ENCODE data around the gene ASTN2.
"Not testable (repeated sequence)": the region's sequence is repeated elsewhere in the genome, so short reads cannot be mapped to it uniquely, and the experiment has no call there.

Gene ASTN2

GRCh38 chr9:116952436-116952810, 462.4 kb downstream of the ASTN2 start:
- no peak for DNase-seq (ENCODE audit: low read depth)

GRCh38 chr9:116951588-116952435, 463.0 kb downstream of the ASTN2 start:
- DNase-seq (ENCODE audit: low read depth), result no peak

DNA sequence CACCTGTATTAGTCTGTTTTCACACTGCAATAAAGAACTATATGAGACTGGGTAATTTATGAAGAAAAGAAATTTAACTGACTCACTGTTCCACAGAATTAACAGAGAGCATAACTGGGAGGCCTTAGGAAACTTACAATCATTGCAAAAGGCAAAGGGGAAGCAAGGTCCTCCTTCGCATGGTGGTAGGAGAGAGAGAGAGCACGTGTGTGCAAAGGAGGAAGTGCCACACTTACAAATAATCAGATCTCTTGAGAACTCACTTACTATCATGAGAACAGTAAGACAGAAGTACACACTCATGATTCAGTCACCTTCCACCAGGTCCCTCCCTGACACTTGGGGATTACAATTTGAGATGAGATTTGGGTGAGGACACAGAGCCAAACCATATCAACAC, 469.0 kb downstream of the ASTN2 start:
- DNase-seq (ENCODE audit: low read depth), result no peak

DNA sequence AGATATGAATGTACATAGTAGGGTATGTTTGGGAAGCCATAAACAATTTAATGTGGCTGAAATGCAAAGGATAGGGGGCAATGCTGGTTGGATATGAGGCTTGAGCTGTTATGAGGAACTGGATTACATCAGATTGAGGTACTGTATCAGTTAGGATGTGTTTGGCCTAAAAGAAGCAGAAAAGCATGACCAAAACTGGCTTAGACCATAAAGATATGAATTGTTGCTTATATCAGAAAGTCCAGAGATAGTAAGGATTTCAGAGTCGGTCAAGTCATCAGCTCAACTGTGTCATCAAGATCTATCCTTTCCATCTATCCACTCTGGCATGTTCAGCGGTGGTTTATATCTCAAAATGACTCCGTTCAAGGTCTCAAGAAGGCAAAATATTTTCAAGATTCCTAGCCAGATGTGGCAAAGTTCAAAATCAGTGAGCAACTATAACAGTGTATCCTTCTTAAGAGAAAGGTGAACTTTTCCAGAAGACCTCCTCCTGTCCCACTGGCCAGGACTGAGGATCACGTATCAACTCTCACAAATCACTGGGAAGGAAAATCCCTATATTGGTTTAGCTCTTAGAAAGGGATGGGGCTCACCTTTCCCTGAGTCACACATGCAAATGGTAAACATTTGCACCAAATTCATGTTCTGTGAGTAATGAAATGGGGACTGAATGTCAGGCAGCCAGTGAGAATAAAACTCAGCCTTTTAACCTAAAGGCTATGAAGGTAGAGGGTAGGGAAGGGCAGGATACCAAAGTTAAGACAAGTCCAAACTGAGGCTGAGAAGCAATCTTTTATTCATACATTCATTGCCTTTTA, 469.9 kb downstream of the ASTN2 start:
- no peak for DNase-seq (ENCODE audit: low read depth)

DNA sequence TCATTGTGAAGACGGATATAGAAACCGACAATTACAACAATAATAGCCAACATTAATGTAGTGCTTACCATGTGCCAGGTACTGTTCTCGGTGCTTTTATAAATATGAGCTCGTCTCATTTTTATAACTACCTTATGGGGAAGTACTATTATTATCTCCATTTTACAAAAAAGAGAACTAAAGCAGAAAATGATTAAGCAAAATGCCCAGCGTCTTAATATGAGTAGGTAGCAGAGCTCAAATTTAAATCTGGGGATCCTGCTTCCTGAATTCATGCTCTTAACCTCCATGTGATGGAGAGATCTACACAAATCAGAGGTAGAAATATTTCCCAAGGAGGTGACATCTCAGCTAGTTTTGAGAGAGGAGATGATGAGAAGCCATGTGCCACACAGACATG, 470.9 kb downstream of the ASTN2 start:
- DNase-seq (ENCODE audit: low read depth), result no peak

- DNase-seq (ENCODE audit: low read depth), result no peak
Measured at GRCh38 chr9:116942593-116943061, 472.2 kb downstream of the ASTN2 start.

DNA sequence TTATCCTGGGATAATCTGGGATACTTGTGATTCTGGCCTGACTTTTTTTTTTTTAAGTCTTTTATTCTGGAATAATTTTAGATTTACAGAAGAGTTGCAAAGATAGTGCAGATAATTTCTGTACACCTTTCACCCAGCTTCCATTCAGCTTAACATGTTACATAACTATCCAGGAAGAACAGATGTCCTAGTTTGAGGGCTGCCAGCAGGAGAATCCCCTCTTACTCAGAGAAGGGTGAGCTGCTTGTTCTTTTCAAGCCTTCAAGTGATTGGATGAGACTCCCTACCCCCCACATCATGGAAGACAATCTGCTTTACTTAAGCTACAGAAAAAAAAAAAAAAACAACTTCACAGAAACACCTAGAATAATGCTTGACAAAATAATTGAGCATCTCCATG, 473.6 kb downstream of the ASTN2 start:
- no peak for DNase-seq (ENCODE audit: low read depth)

DNA sequence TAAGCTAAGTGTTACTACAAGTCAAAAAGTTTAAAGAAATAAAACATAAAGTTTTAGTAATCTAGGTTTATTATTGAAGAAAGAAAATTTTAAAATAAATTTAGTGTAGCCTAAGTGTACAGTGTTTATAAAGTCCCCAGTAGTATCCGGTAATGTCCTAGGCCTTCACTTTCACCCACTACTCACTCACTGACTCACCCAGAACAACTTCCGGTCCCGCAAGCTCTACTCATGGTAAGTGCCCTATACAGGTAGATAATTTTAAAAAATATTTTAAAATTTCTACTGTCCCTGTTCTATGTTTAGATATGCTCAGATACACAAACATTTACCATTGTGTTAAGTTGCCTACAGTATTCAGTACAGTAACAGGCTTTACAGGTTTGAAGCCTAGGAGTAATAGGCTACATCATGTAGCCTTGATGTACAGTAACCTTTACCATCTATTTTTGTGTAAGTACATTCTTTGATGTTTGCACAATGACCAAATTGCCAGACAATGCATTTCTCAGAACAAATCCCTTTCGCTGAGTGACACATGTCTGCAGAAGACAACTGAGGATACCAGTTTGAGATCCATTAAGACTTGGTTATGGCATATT, 474.1 kb downstream of the ASTN2 start:
- DNase-seq (ENCODE audit: low read depth), result no peak

- DNase-seq (ENCODE audit: low read depth), result no peak
Measured at GRCh38 chr9:116939614-116940013, 475.2 kb downstream of the ASTN2 start.

GRCh38 chr9:116939161-116939560, 475.7 kb downstream of the ASTN2 start:
- no peak for DNase-seq (ENCODE audit: low read depth)

DNA sequence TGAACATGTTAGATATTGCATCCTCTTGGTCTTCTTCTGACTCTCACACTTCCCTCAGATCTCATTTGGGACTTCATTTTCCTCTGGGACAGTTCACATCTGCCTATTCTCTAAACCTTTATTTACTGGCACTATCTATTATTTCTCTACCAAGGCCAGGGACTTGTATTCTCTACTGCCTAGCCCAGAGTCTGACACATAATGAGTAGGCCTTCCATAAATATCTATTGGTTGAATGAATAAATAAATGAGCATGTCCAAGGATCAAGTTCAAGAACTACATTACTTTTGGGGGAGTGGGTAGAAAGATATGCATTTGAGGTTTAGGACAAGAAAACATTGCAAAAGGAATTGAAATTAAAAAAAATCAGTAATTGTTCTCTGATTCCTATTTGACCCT, 477.5 kb downstream of the ASTN2 start:
- no peak for DNase-seq (ENCODE audit: low read depth)

DNA sequence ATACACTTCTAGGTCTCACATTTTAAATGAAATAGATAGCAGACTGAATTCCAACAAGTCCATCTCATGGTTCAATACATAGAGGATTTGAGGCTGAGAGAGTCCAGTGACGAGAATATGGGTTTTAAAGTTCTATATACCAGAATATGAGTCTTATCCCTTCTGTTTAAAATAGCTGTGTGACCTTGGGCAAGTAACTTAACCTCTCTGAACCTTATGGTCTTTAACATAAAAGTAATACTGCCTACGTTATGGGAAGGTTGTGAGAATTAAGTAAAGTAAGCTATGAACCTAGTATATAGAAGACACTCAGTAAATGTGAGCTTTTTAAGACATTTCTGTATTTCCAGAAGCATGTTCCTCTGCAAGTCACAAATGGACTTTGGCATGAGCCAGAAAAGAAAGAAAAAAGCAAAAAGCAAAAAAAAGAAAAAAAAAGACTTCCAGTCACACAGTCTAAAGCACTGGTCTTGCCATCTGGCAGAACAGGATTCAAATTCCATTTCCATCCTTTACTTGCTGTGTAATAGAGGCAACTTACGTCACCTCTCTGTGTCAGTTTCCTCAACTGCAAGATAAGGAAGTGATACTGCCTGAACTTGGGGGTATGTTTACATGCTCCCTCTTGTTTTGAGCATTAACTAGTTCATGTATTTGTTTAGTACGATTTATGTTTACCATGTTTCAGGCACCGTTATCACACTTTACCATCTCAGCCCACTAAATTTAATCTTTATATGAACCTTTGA, 479.5 kb downstream of the ASTN2 start:
- DNase-seq (ENCODE audit: low read depth), result no peak

- no peak for DNase-seq (ENCODE audit: low read depth)
Measured at GRCh38 chr9:116934131-116934530, 480.7 kb downstream of the ASTN2 start.

GRCh38 chr9:116933251-116933650, 481.6 kb downstream of the ASTN2 start:
- DNase-seq (ENCODE audit: low read depth), result no peak

- DNase-seq (ENCODE audit: low read depth), result no peak
Measured at GRCh38 chr9:116929621-116930020, 485.2 kb downstream of the ASTN2 start.

GRCh38 chr9:116928884-116929283, 486.0 kb downstream of the ASTN2 start:
- no peak for DNase-seq (ENCODE audit: low read depth)

- DNase-seq (ENCODE audit: low read depth), result no peak
Measured at GRCh38 chr9:116928289-116928688, 486.6 kb downstream of the ASTN2 start.

GRCh38 chr9:116927726-116928125, 487.1 kb downstream of the ASTN2 start:
- DNase-seq (ENCODE audit: low read depth), result no peak

GRCh38 chr9:116925121-116925520, 489.7 kb downstream of the ASTN2 start:
- DNase-seq (ENCODE audit: low read depth), result no peak

GRCh38 chr9:116924462-116925110, 490.3 kb downstream of the ASTN2 start:
- no peak for DNase-seq (ENCODE audit: low read depth)

- DNase-seq (ENCODE audit: low read depth), result not testable (repeated sequence)
Measured at GRCh38 chr9:116917895-116918508, 496.9 kb downstream of the ASTN2 start.
